ENCODE data around the gene PRKCB.

The PRKCB gene

DNA sequence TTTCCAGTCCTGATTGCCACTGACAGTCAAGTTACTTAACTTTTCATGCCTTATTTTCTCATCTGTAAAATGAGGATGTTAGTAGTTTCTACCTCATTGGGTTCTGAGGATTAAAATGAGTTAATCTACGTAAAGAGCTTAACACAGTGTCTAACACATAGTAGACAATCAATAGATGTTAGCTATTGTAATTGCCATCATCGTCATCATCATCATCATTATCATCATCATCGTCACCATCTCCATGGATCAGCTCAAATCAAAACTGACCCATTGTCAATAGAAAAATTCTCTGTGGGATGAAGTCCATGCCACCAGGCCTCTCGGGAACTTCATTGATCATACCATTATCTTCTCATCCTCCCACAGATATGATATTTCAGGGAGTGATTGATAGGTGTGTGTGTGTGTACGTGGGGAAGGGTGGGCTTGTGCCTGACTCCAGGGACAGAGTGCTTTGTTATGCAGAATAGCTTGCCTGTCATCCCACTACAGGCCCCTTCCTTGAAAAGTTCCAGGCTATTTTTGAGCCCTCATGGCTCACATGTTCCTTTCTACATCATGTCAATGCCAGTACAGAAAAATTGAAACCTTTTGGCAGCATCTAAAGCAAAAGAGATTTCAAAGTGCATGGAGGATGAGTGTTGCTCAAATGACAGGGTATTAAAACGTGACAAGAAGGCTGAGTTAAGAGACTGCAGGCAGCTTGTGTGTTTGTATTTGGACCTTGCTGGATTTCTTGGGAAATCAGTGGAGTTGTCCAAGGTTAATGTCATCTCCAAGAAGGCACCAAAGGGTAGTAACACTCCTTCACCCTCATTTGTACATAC, 133.9 kb downstream of the PRKCB start:
- DNase-seq, result no peak

DNA sequence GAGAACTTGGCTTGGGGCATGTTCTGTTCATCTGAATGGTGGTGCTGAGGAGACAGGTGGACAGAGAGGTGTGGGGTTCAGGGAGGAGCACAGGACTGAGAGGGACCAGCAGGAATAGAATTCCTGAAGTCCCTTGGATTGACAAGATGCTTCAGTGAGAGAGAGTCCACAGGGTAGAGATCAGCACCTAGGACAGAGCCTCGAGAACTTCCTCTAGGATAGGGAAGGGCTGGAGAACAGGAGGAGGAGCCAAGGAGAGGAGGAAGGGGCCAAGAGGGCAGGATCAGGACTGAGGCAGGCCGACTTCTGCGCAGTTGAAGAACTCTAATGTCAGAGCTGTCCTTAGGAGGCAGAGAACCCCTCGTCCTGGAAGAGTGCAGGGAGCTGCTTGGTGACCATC, 138.4 kb downstream of the PRKCB start:
- no peak for DNase-seq

DNA sequence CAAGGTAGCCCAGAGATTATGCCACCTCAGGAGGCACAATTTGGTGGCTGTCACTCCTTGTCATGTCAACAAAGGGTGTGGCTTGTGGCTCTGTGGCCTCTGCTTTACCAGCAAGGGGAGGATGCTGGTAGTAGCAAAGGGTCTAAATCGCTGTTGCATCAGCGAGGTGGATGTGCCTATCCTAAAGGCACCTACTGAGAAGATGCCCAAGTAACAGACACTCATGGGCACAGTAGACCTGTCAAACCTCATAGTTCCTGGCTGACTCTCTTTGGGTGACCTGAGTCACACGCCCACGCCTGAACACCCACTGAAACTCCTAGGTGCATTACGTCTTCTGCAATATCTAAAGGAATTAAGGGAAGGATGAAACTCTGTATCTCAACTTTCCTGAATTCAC, 139.5 kb downstream of the PRKCB start:
- DNase-seq, result no peak

DNA sequence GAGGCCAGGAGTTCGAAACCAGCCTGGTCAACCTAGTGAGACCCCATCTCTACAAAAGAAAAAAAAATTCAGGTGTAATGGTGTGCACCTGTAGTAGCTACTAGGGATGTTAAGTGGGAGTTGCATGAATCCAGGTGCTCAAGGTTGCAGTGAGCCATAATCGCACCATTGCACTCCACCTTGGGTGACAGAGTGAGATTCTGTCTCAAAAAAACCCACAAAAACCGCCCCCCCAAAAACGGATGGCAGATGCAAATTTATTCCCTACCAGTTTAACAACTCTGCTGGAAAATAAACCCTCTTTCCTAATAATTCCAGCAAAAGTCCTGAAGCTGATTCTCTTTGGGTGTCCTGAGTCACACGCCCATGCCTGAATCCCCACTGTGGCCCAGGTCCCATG, 140.3 kb downstream of the PRKCB start:
- no peak for DNase-seq

DNA sequence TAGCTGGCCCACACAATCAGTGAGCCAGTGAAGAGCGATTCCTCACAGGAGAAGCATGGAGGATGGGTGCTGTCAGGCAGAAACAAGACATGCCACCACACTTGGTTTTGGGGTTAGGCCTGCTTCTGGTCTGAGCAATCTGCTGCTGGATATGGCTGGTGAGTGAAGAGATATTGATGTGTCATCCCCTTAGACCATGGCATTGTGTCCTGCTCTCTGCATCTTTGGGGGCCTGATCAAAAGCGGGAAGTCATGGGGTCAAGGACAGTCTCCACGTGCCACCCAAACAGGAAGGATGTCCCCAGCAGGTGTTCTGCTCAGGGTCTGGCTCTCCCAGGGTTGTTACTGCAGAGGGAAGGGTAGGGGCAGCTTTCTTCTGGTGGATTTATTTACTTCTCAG, 140.7 kb downstream of the PRKCB start:
- DNase-seq, result no peak

DNA sequence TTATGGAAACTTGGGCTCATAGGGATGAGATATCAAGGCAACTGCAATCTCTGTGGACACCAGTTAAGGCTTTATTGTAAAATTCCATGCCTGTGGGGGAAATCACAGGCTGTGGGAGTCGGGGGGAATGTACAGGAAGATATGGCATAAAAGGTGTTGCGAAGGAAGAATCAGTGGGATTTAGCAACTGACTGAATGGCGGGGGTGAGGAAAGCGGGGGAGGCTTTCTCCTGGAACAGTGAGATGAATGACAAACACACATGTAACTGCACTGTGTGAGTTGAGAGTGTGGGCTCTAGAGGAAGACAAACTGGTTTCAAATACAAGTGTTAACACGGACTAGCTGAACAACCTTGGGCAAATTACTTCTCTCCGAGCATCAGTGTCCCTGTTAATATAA, 143.7 kb downstream of the PRKCB start:
- no peak for DNase-seq

DNA sequence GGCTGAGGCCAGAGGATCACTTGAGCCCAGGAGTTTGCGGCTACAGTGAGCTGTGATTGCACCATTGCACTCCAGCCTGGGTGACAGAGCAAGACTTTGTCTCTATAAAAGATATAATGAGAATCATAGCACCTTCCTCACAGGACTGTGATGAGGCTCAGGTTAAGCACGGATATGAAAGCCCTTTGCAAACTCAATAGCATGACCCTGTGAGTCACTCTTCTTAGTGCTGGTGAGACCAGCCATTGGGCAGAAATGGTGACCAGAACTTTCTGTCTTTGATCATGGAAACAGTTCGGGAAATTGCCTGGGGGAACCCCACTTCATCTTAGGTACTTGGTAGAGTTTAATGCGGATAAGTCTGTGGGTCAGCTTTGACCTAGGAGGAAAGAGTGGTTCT, 144.2 kb downstream of the PRKCB start:
- no peak for DNase-seq

DNA sequence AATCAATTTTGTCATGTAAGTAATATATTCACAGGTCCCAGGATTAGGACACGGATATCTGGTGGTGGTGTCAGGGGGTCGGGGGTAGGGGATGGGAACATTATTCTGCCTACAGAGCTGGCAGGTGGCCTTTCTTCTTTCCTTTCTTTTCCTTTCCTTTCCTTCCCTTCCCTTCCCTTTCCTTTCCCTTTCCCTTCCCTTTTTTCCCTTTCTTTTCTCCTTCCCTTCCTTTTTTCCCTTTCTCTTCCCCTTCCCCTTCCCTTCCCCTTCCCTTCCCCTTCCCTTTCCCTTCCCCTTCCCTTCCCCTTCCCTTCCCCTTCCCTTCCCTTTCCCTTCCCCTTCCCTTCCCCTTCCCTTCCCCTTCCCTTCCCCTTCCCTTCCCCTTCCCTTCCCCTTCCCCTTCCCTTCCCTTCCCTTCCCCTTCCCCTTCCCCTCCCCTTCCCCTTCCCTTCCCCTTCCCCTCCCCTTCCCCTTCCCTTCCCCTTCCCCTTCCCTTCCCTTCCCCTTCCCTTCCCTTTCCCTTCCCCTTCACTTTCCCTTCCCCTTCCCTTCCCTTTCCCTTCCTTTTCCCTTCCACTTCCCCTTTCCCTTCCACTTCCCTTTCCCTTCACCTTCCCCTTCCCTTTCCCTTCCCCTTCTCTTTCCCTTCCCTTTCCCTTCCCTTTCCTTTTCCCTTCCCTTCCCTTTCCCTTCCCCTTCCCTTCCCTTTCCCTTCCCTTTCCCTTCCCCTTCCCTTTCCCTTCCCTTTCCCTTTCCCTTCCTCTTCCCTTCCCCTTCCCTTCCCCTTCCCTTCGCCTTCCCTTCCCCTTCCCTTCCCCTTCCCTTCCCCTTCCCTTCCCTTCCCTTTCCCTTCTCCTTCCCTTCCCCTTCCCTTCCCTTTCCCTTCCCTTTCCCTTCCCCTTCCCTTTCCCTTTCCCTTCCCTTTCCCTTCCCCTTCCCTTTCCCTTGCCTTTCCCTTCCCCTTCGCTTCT, 145.9 kb downstream of the PRKCB start:
- no peak for DNase-seq

DNA sequence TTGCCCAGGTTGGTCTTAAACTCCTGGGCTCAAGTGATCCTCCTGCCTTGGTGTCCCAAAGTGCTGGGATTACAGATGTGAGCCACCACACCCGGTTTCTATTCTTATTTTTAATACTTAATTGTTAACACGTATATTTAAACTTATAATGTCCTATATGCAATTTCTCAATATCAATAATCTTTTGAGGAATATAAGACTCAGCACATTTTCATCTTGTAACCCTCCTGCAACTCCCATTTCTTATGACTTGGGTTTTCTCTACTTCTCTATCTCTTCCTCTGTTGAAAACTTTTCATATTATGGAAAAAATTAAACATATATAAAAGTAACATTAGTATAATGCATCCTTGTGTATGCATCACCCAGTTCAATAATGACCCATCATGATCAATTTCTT, 150.7 kb downstream of the PRKCB start:
- DNase-seq, result no peak

DNA sequence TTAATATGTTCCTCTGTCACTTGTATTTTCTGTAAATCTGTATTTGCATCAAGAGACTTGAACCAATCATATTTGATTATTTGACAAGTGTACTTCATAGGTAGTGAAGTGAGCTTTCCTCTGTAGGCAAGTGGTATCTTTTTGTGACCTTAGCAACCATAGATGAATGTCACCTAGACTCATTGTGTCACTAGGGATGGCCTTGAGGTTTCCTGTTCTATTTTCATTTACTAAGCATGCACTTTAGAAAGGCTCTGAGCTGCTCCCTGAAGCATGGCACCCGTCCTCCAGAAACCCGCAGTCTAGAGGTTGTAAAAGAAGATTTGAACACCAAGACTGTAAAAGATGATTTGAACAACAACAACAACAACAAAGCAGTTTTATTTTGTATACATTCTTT, 151.7 kb downstream of the PRKCB start:
- DNase-seq, result no peak

DNA sequence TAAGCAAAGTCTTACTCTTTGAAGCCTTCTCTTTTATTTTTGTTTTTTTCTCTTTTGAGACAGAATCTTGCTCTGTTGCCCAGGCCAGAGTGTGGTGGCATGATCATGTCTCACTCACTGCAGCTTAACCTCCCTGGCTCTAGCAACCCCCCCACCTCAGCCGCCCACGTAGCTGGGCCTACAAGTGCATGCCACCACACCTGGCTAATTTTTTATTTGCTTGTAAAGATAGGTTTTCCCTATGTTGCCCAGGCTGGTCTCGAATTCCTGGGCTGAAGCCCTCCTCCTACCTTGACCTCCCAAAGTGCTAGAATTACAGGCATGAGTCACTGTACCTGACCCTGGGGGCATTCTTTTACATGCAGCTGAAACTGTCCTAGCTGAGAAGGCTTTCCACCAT, 154.7 kb downstream of the PRKCB start:
- no peak for DNase-seq

DNA sequence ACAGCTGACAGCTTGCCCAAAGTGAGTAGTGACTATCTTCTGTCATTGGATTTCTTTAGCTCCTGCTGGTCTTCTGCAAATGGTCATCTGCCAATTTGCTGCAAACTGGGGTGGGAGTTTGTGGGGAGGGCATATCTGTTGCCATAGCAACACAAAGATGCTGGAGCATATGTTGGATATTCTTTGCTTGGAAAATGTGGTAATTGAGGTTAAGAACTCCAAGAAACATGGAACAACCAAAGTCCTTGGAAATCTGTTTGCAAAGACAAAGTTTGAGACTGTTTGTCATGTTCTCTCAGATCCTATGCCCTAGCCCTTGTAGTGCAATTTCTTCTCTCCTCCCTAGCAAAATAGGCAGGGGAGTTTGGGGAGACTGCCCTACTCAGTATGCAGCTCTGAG, 155.3 kb downstream of the PRKCB start:
- DNase-seq, result no peak

DNA sequence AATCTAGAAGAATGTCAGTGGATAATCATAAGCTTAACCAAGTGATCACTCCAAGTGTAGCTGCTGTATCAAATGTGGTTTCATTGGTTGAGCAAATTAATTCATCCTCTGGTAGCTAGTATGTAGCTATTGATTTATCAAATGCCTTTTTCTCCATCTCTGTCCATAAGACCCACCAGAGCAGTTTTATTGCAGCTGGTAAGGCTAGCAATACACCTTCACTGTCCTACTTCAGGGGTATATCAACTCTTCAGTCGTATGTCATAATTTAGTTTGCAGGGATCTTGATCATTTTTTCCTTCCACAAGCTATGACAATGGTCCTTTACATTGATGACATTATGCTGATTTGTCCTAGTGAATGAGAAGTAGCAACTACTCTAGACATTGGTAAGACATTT, 158.8 kb downstream of the PRKCB start:
- DNase-seq, result no peak

DNA sequence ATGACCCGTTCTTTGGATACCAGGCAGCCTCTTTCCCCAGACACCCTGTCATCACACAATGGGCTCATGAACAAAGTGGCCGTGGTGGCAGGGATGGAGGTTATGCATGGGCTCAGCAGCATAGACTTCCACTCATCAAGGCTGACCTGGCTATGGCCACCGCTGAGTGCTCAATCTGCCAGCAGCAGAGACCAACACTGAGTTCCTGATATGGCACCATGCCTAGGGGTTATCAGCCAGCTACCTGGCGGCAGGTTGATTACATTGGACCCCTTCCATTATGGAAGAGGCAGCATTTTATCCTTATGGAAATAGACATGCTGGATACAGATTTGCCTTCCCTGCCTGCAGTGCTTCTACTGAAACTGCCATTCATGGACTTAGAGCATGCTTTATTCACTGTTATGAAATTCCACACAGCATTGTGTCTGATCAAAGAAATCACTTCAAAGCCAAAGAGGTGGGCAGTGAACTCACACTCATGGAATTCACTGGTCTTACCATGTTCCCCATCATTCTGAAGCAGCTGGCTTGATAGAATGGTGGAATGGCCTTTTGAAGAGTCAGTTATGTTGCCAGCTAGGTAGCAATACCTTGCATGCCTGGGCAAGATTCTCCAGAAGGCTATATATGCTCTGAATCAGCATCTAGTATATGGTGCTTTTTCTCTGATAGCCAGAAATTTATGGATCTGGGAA, 160.6 kb downstream of the PRKCB start:
- DNase-seq, result no peak

DNA sequence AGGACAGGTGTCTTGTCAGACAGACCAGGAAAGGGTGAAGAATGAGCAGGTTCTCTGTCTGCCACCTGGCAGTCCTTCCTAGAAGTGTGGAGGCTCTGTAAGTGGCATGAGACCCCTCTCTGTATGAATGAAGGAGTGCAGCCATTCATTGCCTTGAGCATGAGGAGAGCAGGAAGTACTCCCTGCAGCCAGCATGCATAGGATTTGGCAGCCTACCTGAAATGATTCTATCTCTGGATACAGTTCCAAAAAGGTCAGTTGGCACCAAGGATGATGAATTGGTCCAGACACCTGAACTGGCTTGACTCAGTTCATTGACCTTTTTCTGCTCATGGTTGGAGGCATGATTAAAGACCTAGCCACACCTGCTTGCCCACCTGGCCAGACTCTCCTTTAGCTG, 163.0 kb downstream of the PRKCB start:
- no peak for DNase-seq

DNA sequence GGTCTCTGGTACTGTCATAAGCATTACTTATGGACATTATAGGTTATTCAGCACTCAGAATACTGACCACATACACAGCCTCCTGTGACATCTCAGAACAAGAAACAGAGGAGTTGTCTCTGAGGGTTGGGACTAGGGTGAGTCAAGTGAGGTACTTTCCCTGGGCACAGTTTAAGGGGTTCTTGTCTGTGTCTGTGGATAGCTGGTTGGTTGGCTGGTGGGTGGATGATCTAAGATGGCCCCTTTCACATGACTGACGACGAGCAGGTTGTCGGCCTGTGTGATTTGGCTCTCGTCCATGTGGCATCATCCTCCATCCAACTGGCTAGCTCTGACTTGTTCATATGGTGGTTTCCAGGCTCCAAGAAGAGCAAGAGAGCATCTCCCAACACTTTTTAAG, 163.9 kb downstream of the PRKCB start:
- peak; percentile 41 for DNase-seq

DNA sequence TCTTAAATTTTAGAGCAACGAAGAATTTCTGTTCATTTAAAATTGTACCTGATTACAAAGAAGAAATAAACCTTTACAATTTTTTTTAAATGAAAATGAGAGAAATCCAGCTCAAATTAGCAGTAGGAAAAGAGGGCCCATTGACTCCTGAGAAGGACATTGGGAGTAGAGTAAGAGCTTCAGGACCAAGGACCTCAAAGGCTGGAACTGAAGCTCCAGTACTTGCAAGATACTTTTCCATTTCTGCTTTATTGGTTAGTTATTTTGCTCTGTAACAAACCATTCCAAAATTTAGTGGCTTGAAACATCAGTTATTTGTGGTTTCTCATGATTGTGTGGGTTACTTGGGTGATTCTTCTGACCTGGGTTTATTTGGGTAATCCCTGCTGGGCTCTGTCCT, 165.9 kb downstream of the PRKCB start:
- no peak for DNase-seq

DNA sequence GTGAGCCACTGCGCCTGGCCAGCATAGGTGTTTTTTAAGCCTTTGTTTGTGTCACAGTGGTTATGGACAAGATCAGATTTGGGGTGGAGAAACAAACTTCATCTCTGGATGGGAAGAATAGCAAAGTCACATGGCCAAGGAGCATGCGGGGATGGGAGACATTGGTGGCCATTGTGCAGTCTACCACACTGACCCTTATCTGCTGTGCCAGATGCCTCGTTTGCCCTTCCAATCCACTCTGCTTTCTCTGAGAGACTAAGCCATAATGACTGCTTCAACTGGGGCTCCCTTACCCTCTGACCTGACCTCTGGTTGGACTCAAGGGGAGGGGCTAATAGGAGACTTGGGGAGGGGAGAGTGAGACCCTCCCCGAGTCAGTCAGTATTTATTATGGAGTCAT, 166.8 kb downstream of the PRKCB start:
- DNase-seq, result no peak

DNA sequence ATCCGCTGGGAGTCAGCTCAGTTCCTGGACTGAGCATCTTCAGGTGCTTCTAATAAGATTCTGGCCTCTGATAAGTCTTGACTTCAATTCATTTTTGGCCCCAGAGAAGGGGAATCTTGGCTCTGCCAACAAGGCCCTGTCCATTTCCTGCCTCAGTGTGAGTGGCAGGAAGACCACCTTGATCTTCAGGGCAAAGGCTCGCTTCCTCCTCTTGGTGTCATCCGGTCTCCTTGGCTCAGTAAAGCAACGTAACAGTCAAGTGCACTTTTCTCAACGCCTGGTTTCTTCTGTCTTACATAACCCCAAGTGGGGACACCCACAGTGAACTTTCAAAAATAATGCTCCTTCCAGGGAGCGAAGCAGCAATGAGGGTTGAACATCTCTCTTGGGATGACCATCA, 169.8 kb downstream of the PRKCB start:
- DNase-seq, result no peak

DNA sequence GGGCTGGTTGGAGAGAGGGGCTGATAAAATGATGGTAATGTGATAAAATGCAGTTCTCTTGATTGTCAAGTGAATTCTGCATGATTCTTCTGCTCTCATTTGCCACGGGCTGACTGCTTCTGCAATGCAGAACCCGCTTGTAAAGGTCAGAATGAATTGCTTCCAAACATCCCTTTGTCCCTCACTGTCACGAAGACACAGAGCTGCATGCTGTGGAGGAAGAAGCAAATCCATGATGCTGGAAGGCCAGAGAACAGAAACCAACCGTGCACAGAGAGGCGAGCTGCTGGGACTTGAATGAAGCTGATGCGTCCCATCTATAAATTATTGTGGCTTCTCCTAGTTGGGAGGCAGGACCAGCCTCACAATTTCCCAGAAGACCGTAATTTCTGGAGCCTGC, 171.6 kb downstream of the PRKCB start:
- DNase-seq, result no peak

DNA sequence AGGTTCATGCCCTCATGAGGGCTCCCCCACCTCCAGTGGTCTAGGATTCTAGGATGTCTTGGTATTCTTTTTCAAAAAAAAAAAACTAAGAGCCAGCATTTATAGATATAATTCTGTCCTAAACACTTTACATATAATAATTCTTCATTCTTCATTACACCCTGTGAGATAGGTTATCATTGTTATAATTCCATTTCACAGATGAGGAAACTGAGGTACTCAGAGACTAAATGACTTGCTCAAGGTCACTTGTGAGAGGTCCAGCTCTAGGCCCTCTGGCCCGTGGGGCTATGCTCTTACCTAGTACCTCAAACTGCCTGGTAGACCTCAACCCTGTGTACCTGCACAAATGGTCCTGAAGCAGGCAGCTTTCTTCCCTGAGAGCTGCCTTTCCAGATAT, 172.2 kb downstream of the PRKCB start:
- no peak for DNase-seq

DNA sequence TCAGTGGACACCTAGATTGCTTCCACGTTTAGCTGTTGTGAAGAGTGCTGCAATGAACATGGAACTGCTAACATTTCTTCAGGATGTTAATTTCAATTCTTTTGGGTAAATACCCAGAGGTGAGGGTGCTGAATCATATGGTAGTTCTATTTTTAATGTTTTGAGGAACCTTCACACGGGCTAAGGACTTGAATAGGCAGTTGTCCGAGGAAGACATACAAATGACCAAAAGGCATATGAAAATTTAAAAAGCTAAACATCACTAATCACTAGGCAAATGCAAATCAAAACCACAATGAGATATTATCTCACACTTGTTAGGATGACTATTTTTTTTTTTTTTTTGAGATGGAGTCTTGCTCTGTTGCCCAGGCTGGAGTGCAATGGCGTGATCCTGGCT, 173.3 kb downstream of the PRKCB start:
- no peak for DNase-seq

DNA sequence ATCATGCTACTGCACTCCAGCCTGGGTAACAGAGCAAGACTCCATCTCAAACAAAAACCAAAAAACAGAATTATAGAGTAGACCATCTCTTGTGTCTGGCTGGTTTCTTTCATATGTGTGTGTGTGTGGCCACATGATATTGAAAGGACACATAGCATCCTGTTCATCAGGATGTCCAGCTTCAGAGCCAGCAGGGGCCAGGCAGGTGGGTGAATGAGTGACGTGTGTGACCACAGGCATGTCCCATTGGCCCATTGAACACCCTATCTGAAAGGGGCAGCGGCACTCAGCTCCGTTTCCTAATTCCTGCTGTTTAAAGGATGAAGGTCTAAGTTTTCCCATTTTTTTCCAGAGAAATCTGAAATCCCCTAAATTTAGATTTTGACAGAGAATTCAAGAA, 174.2 kb downstream of the PRKCB start:
- no peak for DNase-seq
